HS-5 (cell line): Measurements from ENCODE around the gene ZBTB17.
A peak's percentile ranks its signal among the peaks of the same experiment; 100 is the strongest.

Source experiments
- DNase-seq: peaks from one replicate; pipeline ENCODE4 v3.0.0-alpha.2; 2012; ENCODE audit warnings: low read depth

ZBTB17 gene

DNA sequence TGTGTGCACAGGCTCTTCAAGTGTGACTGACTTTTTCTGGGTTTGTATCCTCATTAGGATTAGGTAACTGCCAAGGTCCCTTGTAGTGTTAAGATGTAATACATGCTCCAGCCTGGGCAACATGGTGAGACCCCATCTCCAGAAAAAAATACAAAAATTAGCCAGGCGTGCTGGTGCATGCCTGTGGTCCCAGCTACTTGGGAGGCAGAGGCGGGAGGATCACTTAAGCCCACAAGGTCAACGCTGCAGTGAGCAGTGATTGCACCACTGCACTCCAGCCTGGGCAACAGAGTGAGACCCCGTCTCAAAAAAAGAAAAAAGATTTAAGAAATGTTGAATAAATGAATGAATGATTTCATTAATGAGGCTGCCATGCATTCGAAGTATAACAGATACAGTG, 15.1 kb downstream of the ZBTB17 start:
- DNase-seq: no peak

DNA sequence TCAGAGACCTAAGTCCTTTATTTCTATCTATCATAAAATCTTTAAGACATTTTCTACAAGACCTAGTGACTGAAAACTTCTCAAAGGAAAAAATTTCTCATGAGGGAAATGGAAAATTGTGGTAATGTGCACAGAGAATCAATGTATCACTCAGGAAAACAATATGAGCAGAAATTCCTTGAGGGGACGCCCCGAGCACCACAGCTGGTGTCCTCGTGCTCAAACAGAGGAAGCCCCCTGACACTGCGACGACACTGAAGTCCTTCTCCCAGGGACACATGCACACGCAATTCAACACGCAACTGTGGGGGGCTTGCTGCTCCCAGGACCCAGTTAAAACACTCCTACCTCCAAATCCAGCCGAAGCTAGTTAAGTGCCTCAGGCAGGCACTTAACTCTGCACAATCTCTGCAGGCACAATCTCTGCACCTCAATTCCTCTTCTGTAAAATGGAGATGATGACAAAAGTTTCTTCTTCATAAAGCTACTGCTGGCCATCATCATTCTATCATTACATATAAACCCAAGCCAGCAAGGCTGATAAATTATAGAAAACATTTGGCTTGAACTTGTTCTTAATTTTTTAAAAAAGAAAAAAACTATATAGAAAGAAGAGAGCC, 16.0 kb downstream of the ZBTB17 start:
- no peak for DNase-seq

DNA sequence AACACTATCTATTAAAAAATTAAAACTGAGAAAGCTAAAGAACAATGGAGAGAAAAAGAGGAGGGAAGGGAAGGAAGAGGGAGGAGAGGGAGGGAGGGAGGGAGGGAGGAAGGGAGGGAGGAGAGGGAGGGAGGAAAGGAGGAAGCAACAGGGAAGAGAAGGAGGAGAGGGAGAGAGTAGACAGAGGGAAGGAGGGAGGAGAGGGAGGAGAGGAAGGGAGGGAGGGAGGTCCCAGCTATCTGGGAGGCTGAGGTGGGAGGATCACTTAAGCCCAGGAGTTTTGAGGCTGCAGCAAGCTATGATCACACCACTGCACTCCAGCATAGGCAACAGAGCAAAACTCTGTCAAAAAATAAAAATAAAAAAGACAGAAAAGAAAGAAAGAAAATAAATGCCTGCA, 16.5 kb downstream of the ZBTB17 start:
- DNase-seq: no peak

DNA sequence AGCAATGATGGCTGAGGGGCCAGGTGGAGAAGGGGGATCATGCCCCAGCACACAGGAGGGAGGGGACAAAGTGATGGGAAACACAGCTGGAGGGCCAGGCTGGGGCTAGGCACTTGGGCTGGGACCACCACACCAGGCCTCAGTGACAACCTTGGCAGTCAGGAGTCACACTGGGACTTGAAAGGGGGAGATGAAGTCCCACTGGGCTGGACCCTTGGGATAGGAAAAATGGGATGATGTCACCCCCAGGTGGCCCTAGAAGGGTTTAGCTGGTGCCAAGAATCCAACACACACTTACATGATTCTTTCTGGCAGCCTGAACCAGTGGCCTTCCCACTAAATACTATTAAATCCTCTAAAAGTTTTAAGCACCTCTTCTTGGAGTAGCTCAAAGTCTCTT, 17.1 kb downstream of the ZBTB17 start:
- DNase-seq: no peak

DNA sequence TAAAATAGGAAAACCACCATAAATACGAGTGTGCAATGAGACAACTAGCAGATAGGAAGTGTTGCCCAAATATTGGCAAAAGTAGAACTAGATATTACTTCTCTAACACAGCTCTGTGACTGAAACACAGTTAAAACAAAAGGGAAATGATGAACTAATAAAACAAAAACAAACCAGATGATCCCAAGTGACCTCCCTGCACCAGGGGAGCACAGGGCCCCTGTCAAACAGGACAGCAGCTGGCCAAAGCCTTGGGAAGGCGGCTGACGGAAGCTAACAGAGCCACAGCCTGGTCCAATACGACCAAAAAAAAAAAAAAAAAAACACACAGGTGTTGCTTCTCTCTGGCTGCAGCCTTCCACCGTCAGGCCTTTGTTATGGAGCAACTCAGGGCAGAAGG, 17.8 kb downstream of the ZBTB17 start:
- DNase-seq: no peak

DNA sequence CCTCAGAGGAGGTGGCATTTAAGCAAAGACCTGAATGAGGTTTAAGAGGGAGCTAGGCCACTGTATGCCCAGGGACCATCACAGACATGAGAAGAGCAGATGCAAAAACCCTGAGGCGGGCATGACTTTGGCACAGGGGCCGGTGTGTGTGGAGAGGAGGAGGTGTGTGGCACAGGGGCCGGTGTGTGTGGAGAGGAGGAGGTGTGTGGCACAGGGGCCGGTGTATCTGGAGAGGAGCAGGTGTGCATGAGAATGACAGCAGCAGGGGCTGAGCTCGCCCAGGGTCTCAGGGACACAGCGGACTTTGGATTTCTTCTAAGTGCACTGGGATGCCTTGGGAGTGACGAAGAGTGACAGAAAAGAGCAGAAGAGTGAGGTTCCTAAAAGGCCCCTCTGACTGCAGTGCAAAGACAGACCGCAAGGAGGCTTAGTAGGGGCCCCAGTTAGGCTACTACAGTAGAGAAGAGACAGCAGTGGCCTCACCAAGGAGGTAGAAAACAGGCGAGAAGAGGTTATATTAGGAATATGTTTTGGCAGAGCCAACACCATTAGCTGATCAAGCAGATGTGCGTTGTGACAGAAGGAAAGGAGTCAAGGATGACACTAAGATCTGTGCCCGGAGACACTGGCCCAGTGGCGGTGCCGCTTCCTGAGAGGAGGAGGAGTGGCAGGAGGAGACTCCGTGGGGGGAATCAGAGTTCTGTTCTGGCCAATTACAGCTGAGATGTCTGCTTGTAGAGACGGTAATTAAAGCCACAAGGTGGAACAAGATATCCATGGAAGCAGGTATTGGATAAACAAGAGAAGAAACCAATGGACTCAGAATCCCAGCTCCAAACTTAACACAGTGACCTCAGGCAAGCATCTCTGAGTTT, 18.4 kb downstream of the ZBTB17 start:
- no peak for DNase-seq

DNA sequence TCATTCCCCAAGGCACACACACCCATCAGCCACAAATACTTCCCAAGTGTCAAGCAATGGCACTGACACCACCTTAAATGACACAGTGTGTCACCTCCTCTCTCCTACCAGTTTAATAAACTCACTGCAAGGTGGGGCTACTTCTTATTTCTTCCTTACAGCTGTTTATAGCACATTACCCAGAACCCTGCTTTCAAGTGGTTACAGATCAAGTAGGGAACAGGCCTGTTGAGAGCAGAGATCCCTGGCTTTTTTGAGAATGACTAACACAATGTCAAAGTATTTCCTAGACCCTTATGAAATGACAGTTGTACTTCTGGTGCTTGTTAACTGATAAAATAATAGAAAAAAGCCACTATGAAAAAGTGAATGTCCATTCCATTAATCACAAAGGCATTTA, 19.8 kb downstream of the ZBTB17 start:
- no peak for DNase-seq

DNA sequence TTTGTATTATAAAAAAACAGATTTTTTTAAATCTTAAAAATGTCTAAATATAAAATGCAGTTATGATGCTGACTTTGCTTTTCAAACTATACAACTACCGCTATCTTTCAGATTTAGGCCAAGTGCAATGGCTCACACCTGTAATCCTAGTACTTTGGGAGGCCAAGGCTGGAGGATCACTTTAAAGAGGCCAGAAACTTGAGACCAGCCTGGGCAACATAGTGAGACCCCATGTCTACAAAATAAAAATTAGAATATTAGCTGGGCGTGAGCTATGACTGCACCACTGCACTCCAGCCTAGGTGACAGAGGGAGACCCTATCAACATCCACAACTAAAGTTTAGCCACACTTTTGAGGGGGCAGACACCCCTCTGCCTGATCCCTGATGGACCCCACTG, 20.3 kb downstream of the ZBTB17 start:
- no peak for DNase-seq

DNA sequence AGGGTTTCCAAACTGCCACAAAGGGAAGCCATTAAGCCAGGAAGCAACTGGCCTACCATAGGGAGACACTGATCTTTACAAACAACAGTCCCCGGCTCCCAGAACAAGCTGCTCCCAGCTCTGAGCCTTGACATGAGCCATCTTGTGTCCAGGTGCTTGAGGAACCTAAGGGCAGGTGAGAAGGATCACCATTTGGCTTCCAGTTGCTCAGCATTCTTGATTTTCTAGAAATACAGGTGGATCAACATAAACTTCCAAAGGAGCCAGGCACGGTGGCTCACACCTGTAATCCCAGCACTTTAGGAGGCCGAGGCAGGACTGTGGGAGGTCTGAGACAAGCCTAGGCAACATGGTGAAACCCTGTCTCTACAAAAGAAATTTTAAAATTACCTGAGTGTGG, 21.6 kb downstream of the ZBTB17 start:
- DNase-seq: no peak

DNA sequence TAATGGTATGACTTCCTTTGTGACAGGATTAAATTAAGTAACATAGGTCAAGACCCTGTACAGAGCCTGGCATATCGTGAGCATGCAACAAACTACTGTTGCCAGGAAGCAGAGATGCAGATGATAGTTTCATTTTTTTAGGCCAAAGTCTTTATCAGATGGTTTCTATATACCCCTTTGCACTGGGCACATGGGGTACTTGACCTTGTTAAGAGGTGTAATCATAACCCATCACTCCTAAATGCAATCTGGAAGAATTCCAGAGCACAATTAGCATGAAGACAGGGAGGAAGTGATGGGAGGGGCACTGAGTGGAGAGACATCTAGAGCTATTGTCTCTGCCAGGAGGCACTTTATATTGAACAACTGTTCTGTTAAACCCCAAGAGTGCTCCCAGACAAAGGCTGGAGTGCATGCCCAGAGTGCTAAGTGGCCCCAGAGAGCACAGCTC, 22.1 kb downstream of the ZBTB17 start:
- DNase-seq: no peak

DNA sequence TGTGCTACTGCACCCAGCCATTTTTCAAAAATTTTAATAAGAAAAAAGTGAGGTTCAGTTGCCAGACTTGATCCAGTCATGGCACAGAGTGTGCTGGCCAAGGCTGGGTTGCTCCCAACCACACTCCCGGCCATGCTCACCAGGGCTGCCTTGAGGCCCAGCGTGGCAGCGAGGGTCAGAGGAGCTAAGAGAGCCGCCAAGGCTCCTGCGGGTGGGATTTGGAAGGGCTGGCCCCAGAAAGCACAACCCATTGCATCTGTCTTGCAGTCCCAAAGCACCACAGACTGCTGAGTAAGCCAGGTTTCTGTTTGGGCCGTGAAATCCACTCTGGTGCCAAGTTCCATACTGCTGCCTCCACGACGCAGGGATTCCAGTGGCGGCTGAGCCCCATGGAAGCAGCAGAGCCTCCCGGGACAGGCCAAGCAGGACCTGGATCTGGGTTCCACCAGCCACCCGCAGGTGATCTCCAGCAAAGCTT, 22.6 kb downstream of the ZBTB17 start:
- DNase-seq: no peak

DNA sequence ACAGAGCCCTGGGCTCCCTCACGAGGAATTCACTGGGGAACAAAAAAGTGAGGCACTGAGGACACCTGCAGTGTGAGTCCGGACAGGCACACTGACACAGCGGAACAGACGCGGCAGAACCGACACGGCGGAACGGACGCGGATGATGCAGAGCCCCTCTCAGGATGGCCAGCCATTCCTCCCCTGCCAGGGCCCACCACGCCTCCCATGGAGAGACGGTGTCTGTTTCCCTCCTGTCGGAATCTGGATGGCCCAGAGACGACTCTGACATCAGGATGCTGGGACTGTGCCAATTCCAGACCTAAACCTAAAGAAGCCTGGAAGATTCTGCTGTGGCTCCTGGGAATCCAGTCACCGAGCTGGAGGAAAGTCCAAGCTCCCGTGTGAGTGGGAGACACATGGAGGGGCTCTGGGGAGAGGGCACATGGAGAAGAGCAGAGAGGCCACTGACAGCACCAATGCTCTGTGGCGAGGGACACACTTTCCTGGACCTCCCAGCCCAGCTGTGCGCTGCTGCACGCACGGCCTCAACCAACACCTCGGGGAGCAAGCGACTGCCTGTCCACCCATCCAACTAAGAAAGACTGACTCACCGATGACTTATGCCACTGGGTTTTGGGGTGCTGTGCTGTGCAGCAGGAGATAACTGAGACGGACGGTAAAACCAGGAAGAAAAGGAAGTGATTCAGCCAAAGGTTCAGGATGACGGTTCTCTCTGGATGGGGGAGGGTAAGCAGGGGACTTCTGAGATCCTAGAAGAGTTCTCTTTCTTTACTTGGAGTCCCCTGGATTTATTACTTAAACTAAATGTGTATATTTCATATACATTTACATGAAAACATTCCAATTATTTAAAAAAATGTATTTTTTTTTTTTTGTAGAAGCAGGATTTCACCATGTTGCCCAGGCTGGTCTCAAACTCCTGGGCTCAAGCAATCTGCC, 23.3 kb downstream of the ZBTB17 start:
- peak; percentile 96 for DNase-seq

DNA sequence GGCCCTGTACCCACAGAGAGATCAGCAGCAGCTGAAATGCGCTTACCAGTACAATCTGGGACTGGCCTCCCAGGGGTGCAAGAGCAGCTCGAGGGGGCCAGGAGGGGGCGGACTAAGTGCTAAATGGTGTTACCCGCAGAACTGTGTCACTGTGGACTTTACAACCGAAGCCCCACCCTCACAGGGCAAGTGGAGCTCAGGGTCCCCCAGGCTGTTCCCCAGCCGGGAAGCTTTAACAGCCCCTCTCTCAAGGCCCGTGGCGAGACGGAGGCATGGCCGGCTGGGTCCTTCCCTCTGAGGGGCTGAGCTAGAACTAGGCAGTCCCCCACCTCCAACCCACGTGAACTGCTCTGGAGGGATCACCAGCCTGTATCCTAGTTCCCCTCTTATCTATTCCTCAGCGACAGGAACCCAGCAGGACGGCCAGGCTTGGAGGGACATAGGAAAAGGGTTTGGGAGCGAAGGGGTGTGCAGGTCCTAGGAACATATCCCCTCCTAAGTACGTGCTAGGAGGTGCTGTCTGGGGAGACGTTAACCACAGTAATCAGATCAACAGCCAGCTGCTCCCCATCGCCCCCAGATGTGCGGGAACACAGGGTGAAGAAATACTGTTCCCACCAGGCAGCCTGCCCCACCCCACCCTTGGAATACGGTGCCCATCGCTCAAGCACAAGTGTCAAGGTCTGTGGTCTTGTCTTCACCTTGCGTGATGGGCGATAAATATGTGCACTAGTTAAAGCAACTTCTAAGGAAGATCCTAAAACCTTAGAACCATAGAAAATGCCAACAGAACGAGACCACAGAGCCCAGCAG, 24.4 kb downstream of the ZBTB17 start:
- DNase-seq: no peak

DNA sequence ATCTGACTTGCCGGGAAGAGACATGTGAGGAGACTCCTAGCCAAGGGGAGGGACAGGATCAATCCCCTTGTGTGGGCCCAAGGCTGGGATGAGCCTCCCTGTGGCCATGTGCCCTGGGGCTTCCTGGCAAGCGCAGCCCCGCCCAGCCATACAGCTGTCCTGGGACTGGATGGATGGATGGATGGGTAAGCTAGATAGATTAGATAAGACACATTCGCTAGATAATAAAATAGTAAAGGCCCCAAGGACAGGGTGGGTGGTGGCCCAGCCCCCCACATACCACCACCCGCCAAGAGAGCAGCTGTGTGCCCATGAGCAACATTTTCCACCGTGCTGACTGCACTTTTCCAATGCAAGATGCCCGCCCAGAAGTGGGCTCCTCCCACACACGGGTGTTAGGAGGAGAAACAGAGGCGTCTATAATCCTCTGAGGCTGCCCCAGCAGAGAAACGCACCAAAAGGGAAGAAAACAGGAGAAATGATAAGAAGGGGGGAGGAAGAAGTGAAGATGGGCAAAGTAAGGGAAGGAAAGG, 25.1 kb downstream of the ZBTB17 start:
- no peak for DNase-seq

DNA sequence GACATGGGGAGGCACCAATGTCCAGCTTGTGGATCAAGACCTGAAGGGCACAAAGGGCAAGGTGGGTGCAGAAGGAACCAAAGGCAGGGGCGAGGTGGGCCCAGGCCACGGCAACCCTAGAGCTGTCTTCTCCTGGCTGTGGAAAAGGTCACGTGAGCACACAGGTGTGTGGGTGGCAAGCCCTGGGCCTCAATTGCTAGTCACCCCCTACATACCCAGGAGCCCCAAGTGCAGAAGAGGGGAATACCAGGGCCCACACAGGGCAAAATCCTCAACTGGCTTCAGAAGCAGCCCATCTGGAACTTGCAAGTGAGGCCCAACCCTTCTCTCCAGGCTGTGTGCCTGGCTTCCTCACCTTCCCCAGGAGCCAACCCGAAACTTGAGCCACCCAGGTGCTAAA, 25.6 kb downstream of the ZBTB17 start:
- no peak for DNase-seq

DNA sequence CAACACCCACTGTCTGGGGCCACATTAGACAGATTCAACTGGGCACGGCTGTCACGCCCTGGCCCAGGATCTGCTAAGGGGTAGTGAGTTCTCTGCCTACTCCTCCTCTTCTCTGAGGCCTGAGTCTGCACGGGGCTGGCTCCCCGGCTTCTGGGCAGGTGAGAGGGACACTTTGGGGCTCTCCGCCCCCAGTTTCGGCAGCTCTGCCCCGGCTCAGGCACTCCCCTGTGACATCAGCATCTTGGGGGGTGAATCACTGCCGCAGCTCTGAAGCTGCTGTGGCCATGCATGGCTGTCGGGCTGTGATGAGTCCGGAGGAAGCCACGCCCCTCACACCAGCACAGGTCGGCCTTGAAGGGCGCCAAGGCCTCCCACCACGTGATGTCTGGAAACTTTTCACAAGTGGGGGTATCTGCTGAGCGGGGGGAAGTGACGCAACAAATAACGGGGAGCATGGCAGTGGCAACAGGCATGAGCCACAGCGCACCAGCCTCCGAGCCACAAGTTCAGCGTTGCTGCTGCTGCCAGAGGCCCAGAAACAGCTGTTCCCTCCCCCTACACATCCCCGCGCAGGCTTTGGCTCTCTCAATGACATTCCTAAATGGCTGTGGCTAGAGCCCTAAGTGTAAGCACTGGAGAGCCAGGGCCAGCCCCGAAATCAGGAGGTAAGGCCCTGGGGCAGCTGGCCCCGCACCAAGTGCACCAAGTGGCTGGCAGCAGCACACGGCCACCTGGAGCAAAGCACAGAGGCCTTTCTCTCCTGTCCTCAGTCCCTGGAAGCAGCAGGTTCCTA, 26.3 kb downstream of the ZBTB17 start:
- DNase-seq: peak; percentile 84

DNA sequence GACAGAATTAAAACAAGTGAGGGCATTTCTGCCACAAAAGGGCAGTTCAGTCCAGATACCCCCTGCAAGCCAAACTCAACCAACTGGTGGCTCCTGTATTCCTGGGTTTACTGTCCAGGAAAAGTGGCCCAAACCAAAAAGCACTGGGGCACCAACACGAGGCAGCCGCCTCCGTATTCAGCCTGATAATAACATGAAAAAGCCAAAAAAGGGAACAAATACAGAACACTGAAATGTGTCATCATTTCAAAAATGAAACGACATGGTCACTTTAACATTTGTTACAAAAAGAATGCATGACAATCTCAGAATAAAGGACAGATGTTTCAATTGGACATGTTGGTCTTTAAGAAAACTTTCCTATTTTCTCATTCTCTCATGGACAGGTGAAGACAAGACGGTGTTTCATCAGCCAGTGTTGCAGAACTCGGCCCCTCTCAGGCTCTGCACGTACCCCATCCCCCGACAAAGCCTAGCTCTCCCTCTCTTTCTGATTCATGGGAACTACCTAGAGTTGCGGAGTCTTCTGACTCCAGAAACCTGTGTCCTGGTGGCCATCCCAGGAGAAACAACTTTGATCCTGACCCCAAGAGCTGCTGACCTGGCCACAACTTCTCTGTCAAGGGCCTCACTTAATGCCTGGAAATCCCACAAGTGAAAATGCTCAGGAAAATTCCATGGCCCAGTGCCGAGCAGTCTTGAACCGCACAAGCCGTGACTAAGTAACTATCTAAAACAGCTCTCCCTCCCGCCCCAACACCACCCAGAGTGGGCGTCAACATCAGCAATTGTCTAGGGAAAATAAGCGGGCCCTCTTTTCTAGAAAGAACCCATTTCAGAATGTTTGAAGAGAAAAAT, 27.1 kb downstream of the ZBTB17 start:
- DNase-seq: peak; percentile 74

DNA sequence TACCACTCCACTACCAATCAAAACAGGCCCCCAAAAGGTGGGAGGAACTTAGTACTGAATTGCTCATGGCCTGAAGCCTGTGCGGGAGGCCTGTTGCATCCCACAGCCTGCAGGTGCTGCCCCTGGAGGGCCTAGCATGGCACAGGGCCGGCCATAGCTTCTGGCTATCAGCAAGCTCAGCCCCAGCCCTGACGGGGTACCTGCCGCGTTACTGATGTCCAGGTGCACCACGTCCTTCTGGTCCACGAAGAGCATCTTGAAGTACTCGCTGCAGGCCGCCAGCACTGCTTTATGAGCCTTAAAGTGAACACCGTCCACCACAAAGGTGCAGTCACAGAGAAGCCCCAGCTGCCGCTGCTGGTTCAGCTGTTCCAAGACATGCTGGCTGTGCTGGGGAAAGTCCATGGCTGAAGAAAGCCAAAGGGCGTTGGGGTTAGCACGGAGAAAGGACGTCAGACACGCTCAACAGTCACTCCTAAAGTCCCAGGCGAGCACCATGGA, 27.8 kb downstream of the ZBTB17 start:
- no peak for DNase-seq

DNA sequence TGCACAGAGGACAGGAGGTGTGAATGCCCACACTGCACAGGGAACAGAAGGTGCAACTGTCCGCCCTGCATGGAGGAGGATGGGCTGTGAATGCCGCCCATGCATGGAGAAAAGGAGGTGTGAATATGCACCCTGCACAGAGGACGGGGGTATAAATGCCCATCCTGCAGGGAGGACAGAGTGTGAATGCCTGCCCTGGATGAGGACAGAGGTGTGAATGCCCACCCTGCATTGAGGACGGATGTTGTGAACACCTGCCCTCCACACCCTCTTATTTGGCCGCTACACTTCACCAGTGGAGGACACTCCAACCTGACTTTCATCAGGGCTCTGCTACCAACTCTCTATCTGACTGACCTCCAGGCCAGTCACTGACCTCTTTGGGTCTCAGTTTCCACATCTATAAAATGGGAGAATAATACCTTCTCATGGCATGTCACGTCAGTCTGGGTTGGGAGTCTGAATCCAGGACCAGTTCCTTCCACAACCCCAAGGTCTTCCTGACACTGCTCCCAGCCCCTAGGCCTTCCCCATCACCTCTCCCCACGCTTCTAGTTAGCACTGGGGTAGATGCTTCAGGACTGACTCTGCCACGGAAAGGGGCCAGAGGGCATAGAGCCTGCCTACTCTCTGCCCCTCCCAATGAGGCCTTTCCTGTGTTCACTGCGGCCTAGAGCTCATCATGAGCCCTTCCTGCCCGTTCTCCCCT, 28.4 kb downstream of the ZBTB17 start:
- no peak for DNase-seq
